Mesothelial cell of epicardium (in vitro differentiated cells): ENCODE data around the gene STAB1. TPM values are rescaled to one million over a fixed set of nuclear protein-coding genes. Genes with fewer than 3 reads are reported as not detected.

Experiments
- DNase-seq, 2 experiments: peaks; one replicate each; pipeline ENCODE4 v3.0.0; 2021; ENCODE audit warnings: low spot score in 2 of 2; ENCODE audit not compliant: unreplicated experiment in 2 of 2
- H3K27ac Mint-ChIP-seq: 2 replicates; pipeline ENCODE4 v1.8.0; 2021; ENCODE audit warnings: mixed read lengths
- H3K27me3 Mint-ChIP-seq: 2 replicates; pipeline ENCODE4 v1.8.0; 2021; ENCODE audit warnings: low read depth, mixed read lengths
- H3K36me3 Mint-ChIP-seq: 2 replicates; pipeline ENCODE4 v1.8.0; 2021; ENCODE audit warnings: mixed read lengths
- H3K4me1 Mint-ChIP-seq: 2 replicates; pipeline ENCODE4 v1.8.0; 2021; ENCODE audit warnings: mixed read lengths
- H3K4me3 Mint-ChIP-seq: 2 replicates; pipeline ENCODE4 v1.8.0; 2021; ENCODE audit warnings: mild to moderate bottlenecking, moderate library complexity, mixed read lengths
- H3K9me3 Mint-ChIP-seq: 2 replicates; pipeline ENCODE4 v1.8.0; 2021; ENCODE audit warnings: mixed read lengths
- CTCF ChIP-seq: fragments of 200-600 bp; sonication (generic); IDR thresholded peaks from one replicate; pipeline ENCODE4 v1.5.0; 2021; ENCODE audit warnings: antibody characterized with exemption; ENCODE audit not compliant: unreplicated experiment
- total RNA-seq: library from RNA; stranded (reverse); gene quantifications from 3 replicates; pipeline ENCODE4 v1.2.1, GENCODE V29; 2021

The STAB1 gene
- total RNA-seq, 1 donor from 2014 or later = 0.29 TPM

DNA sequence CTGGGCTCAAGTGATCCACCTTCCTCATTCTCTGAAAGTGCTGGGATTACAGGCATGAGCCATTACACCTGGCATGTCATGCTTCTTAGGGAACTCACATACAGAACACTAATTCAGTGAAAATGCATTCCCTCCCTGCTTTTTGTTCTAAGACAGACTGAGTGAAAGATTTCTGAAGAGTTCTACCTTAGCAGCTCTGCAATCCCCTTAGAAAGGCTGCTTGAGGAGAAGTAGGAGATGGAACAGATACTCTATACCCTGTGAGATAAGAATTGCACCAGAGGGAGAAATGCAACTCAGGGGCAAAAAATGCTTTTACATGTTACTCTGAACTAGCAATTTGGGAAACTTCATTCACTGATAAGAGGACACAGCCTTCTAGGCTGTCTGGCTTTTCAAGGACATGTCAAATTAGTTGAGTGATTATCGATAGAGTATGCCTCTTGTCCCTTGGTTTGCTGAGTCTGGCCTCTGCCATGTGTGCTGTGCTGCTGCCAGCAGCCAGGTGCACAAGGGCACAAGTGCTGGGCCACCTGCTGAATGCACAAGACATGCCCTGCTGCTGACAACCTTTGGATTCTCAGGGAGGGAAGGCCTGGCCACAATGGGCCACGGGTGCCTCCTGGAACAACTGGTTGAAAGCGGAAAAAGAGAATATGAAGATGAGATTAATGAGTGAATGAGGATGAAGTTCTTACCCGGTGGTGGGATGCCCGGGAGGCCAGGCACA, 59.1 kb downstream of the STAB1 start:
- Mint-ChIP-seq H3K27me3 (no peaks in the 10 kb centered on the region), H3K4me1 (peaks cover 6% of the 10 kb centered on the region), H3K4me3 (no peak overlapping the region), H3K9me3 (no peaks in the 10 kb centered on the region), H3K27ac (no peak overlapping the region), H3K36me3 (peaks cover 26% of the 10 kb centered on the region)
- DNase-seq = no peak
- TF ChIP-seq CTCF = no peak

GRCh38 chr3:52555056-52555455, 59.9 kb downstream of the STAB1 start:
- Mint-ChIP-seq H3K4me1 (peaks cover 6% of the 10 kb centered on the region), H3K27me3 (no peaks in the 10 kb centered on the region), H3K36me3 (peaks cover 32% of the 10 kb centered on the region), H3K9me3 (no peaks in the 10 kb centered on the region), H3K4me3 (no peak overlapping the region), H3K27ac (no peak overlapping the region)
- no peak for DNase-seq
- no peak for TF ChIP-seq CTCF

DNA sequence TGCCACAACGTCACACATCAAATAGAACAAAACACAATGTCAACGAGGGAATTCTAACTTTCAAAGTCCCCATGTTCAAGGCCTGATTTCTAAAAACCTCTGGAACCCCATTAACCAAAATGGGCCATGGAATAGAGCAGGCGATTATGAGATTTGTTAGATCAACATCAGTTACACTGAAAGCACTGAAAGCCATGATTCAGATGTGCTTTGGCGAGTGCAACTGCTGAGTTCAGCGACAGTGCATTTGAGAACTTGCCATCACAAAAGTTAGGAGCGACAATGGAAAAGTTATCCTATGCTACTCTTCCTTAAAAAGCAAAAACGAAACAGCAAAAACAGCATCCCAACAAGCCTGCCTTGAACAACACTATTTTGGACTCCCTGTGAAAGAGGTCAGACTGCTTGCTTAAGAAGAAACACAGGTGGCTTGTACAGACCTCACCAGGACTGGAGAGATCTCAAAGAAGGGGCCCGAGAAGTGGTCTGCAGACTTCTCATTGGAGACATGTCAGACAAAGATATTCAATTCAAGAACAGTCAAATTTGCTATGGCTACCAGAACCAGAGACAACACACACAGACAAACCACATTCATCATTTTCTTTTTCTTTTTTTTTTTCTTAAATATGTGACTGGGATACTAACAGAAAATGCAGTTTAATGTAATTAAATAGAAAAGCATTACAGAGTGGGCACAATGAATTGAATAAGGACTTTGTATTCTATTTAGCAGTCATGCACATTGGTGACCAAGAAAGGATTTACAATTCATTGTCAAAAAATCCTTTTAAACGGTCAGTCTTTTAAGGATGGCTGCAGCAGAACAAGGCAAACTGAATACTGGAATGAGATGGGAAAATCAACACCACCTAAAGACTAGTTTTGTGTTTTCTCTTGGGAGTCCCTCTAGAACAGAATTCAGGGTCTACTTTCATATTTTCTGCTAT, 62.1 kb downstream of the STAB1 start:
- no peak for DNase-seq
- Mint-ChIP-seq H3K4me3 (no peak overlapping the region), H3K27ac (peak overlapping the region; percentile 24), H3K9me3 (no peaks in the 10 kb centered on the region), H3K4me1 (peaks cover 11% of the 10 kb centered on the region), H3K27me3 (no peaks in the 10 kb centered on the region), H3K36me3 (peaks cover 37% of the 10 kb centered on the region)
- no peak for TF ChIP-seq CTCF

DNA sequence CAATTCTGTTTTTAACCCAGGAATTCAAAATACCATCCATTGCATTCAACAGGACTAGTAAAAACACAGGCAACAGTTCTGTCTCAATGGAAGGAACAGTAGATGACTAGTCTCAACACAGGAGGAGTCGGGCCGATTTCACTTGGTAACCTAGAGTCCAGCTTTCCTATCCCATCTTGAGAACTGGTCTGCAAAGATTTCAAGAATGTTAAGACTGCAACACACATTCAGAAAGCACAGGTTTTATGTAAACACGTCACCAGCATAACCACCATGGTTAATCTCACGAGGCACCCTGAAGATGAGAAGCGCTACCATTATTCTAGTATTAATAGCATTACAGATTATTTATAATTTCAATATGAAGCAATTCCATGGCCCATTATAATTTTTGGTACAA, 63.3 kb downstream of the STAB1 start:
- Mint-ChIP-seq H3K36me3 (peaks cover 45% of the 10 kb centered on the region), H3K9me3 (no peaks in the 10 kb centered on the region), H3K4me1 (peaks cover 11% of the 10 kb centered on the region), H3K4me3 (no peak overlapping the region), H3K27me3 (no peaks in the 10 kb centered on the region), H3K27ac (no peak overlapping the region)
- no peak for TF ChIP-seq CTCF
- no peak for DNase-seq

DNA sequence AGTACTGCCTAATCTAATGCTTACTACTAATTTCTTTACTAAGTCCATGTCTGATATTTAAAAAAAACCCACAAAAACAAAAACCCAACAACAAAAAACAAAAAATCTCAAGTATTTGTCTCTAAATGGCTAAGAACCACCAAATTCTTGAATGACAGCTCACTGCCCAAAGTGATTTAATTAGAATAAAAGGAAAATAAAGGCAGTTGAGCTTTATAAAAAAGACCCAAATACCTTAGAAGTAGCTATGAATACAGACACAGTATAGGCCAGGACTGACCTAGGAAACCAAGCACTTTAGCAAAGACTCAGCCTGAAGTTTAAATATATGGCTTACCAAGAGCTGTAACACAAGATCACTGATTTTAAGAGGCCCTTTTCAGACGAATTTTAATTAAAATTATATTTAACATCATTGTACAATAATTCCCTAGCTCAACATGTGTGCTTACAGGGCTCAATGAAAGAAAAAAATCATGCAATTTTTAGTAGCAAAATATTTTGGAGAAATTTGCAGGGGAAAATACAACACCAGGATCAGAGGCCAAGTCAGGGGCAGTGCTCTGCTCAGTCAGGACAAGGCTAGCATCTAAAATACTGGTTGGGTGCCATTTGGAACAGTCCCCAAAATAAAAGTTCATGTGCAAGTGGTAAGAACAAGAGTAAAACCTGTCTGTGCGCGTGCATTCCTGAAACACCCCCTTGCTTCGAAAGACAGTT, 66.0 kb downstream of the STAB1 start:
- Mint-ChIP-seq H3K27me3 (no peaks in the 10 kb centered on the region), H3K9me3 (no peaks in the 10 kb centered on the region), H3K4me1 (peaks cover 4% of the 10 kb centered on the region), H3K4me3 (no peak overlapping the region), H3K27ac (peak overlapping the region; percentile 47), H3K36me3 (peaks cover 38% of the 10 kb centered on the region)
- no peak for TF ChIP-seq CTCF
- DNase-seq = no peak
